Middle frontal gyrus (tissue), 1 donor: ENCODE measurements around the gene LEP.
"Not testable (repeated sequence)": the region's sequence is repeated elsewhere in the genome, so short reads cannot be mapped to it uniquely, and the experiment has no call there.

Experiments used
- DNase-seq: peaks from one replicate; pipeline ENCODE4 v3.0.0-alpha.2; 2015; ENCODE audit warnings: low spot score; ENCODE audit errors: extremely low spot score

LEP gene

DNA sequence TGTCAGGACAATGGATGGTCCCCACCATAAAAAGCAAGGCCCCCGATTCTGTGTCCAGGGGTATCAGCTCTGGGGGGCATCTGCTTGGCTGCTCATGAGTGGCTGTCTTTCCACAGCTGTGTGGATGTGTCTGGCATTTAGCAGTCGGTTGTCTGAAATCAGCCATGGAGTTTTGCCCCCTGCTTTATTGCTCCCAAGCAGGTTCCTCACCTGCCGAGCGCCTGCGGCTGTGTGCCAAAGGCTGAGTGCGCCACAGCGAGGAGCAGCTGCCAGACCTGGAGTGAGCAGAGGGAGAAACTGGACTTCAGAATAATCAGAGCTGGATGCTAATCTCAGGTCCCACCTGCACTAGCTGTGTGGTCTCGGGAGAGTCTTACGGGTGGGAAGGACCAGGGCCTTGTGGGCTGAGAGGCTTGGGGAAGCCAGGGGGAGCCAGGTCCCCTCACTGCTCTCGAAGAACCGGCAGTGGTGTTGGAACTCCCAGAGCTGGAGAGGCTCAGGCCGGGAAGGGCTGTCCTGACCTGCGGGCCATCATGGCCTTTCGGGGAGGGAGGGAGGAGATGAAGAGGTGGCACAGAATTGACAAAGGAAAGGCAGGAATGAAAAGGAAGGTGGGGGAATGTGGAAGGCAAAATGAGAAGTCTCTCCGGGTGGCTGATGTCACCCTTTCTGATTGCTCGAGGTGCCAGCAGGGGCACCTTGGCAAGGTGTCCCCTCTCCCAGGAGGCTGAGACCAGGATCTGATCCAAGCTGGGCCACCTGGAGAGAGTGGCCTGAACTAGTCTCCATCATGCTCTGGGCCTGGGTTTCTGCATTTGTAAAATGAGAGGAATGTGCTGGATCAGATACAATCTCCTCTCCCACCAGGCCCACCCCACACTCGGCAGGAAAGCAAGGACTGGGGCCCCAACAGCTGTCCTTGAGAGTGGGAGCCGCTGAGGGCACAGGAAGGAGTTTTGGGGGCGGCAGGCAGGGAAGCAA lies 30.2 kb upstream of the LEP start:
- DNase-seq: no peak

DNA sequence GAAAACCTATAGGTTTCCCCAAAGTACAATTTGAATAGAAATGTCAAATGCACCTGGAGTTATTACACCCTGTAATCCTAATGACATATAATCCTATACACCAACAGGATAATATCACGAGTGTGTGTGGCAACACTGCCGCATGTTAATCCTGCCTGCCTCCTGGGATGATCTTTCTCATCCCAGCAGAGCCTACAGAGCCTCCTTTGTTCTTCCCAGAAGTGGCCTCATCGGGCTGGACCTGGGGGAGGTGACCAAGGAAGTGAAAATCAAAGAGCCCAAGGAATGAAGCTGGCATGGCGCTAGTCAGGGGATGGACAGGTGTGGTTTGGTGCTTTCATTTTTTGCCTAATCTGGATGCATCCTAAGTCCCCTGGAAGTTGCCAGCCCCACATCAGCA lies 29.5 kb upstream of the LEP start:
- no peak for DNase-seq

DNA sequence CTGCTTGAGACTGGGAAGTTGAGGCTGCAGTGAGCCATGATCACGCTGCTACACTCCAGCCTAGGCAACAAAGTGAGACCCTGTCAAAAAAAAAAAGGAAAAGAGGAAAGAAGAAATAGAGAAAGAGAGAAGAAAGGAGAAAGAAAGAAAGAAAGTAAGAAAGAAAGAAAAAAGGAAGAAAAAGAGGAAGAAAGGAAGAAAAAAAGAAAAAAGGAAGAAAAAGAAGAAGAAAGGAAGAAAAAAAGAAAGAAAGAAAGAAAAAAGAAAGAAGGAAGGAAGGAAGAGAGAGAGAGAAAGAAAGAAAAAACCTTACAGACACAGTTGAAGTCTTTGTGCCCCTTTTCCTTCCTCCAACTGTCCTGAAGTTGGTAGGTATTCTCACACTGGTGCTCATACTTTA lies 26.6 kb upstream of the LEP start:
- DNase-seq: no peak

DNA sequence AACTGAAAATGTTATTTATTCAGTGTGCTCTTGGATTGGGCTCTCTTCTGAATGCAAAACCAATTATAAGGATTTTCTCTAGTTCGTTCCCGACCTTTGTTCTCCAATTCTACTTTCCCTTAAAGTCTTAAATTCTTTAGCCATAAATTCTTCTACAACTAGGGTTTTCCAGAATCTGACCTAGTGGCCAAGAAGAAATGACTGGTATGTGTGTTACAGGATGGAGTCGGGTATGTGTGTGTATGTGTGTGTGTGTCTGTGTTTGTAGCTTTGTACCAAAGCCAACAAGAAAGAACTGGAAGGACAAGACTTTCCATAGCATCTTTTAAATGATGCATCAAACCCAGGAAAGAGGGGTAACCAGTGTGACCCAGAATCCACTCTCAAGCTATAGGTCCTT lies 25.8 kb upstream of the LEP start:
- DNase-seq: no peak

DNA sequence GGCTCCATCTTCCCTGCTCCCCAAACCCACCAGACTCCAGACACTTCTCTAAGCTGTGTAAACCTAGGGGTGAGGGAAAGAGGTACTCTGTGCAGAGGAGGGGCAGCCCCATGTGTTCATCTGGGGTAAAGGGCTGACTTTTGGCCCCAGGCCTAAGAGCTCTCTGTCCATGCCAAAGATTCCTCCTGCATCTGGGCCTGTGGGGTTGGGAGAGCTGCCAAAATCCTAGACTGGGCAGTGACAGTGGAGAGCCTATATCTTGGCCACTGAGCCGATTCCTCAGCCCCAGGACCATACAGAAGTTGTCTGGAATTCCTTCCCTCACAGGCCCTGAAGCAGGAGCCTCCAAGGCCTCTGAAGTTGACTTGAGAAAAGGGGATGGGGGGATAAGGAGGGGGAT lies 25.3 kb upstream of the LEP start:
- DNase-seq: no peak

DNA sequence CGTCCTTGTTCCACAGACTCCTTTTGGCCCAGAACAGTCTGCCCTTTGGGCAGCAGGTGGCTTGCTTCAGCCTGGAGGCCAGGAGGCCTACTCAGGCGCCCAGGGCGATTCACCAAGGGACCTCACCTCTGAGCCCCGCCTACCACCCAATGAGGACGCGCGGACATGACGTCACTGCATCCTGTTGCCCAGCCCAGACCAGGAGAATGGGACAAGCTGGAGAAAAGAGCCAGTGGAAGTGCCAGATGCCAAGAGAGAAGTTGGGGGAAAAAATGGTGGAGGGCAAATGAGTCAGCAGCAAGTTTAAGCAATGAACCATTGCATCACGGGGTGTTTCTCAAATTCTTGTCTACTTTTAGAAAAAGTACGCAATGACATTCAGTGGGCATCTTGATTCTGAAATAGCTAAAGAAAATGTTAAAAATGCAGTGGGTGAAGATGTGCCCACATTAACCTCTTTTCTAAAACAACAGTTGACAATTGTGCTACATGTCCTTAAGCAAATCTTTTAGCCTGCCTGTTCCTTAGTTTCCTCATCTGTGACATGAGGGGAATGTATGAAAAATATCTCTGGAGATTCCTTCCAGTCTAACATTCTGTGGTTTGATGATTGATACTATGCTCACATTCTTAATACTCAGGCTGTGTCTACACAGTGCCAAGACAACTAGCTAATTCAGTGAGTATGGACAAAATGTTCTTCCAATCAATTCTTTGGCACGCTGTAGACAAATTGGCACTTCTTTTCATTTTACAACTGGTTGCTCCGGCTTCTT lies 23.9 kb upstream of the LEP start:
- no peak for DNase-seq

DNA sequence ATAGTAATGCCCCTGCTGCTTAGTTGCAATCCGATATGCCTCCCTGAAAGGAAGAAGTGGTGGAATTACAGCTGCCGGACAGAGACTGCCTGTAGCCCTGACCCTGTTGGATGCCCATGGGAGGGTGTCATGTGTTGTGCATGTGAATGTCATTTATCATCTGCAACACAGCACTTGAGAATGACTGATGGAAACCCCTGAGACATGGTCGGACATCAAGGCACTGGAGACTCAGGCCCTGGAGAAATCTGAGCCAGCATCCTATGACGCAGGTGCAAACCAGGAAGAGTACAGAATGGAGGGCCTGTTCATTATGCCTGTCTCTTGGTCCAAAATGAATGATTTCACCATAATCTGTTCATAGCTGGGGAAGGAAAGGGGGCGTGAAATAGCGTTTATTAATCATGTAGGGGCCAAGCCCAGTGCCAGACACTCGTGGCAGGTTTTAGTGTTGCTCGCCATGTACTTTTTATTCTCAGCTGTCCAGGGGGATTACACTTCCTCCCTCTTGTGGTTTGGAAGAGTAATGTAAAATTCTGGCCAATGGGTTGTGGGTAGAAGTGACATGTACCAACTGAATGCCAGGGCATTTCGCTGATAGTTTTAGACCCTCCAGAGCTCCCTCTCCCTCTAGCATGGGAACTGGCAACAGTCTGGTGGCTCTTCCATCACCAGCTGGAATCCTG lies 23.0 kb upstream of the LEP start:
- DNase-seq: no peak

DNA sequence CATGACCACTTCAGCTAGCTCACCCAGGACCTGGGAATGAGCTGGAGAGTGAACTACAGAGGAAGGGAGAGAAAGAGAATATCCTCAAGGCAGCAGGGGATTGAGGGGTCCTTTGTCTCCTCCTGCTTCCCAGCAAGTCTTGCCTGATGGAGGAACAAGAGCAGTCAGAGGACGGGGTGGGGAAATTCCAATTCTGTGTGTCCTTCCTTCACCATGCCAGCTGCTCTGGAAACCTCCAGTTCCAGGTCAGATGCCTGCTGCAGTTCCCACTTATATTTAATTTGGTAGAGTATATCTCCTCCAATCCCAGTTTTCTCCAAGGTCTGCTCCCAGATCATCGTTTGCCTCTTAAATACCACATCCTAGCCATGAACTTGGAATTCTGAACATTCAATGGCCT lies 21.4 kb upstream of the LEP start:
- no peak for DNase-seq

DNA sequence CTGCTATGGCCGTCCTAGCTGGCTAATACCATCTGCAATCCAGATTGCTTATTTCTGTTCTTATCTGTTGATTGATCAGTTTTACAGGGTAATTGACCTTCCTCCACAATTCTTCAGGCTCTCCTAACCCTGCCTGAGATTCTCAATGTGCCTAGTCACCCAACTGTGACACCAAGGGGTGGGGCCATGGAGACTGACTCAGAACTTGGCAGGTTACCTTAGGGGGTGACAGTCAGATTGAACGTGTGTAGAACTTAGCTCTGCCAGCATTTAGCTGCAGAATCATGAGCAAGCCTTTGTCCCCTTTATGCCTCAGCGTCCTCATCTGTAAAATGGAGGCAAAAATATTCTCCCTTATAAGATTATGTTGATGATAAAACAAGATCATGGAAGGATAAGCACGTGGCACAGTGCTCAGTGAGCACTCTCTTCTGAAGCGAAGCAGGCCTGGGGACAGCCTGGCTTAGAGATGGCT lies 19.1 kb upstream of the LEP start:
- no peak for DNase-seq

DNA sequence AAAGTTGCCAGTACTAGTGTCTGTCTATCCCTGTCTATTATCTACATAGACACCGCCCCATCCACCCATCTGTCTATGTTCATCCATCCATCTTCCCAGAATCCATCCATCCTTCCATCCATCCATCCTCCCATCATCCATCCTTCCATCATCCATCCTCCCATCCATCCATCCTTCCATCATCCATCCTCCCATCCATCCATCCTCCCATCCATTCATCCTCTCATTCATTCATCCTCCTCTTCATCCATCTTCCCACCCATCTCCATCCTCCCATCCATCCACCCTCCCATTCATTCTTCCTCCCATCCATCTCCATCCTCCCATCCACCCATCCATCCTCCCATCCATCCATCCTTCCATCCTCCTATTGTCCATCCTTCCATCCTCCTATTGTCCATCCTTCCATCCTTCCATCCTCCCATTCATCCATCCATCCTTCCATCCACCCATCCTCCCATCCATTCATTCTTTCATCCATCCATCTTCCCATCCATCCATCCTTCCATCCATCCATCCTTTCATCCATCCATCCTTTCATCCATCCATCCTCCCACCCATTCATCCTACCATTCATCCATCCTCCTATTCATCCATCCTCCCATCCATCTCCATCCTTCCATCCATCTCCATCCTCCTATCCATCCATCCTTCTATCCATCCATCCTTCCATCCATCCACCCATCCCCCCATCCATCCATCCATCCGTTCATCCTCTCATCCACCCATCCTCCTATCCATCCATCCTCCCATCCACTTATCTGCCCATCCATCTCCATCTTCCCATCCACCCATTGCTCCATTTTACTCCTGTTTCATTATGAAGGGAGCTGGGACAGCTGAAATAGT lies 14.7 kb upstream of the LEP start:
- DNase-seq: no peak

DNA sequence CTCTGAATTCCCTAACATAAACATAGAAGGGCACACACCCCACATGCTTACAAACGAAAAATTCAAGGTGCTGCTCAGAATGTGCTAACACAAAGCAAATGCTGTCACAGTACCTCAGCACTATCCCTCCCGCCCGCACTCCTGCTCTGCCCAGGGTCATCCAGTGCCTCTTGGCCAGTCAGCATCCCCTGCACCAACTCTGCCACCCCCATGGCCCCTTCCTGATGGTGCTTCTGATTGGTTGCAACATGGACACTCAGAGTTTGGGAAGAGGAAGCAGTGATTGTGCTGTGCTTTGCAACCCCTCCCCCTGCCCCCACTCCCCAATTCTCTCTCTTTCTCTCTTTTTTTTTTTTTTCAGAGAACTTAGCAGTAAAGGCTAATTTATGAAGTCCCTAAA lies 13.8 kb upstream of the LEP start:
- DNase-seq: no peak

DNA sequence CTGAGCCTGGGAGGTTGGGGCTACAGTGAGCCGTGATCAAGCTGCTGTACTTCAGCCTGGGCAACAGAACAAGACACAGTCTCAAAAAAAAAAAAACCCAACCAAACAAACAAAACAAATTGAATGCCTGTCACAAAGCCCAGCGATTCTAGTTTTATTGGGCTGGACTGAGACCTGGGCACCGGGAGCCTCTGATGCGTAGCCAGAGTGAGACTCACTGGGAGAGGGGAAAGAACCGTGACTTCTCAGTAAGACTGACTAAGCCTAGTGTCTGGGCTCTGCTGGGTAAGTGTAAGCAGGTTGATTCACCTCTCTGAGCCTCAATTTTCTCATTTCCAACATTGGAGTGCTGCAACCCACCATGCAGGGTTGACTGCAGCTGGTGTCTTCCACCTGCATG lies 10.1 kb upstream of the LEP start:
- no peak for DNase-seq

DNA sequence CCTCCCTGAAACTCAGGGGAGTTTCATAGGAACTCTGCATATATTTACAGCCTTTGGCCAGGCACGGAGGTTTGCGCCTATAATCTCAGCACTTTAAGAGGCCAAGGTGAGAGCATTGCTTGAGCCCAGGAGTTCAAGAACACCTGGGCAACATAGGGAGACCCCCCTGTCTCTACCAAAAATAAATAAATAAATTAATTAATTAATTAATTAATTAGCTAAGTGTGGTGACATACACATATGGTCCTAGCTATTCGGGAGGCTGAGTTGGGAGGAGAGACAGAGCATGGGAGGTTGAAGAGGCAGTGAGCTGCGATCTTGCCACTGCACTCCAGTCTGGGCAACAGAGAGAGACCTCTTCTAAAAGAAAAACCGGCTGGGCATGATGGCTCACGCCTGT lies 9.4 kb upstream of the LEP start:
- no peak for DNase-seq

DNA sequence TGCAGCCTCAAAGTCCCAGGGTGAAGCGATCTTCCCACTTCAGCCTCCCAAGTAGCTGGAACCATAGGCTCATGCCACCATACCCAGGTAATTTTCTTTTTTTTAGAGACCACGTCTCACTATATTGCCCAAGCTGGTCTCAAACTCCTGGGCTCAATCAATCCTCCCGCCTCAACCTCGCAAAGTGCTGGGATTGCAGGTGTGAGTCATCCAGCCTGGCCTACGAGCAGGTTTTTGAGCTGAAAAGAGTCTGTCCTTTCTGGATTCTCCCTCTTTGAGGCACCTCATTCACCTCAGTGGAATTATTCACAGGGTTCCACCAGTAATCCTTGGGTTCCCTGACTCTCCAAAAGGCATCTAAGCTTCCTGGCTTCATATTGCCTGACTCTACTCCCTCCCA lies 7.6 kb upstream of the LEP start:
- no peak for DNase-seq

DNA sequence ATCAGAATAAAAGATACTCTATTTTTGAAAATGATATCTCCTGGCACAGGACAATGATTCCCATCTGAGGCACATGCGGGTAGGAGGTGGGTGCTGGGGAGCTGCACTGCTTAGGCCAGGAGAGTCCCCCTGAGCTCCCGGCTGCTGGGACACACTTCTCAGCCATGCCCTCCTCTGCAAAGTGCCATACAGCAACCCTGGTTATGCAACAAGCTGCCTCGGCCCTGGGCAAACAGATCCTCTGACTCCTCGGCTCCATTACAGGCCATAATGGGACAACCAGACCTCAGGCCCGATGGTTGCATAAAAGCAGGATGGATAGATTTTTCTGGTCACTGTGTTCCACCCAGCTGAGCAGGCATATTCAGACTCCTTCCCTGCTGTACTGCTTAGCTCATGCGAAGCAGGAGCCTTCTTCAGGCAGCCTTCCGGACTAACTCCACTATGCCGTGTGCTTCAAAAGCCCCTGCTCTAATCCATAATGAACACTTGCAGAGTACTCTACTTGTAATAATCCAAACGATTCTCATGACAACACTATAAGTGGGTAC lies 6.5 kb upstream of the LEP start:
- no peak for DNase-seq

DNA sequence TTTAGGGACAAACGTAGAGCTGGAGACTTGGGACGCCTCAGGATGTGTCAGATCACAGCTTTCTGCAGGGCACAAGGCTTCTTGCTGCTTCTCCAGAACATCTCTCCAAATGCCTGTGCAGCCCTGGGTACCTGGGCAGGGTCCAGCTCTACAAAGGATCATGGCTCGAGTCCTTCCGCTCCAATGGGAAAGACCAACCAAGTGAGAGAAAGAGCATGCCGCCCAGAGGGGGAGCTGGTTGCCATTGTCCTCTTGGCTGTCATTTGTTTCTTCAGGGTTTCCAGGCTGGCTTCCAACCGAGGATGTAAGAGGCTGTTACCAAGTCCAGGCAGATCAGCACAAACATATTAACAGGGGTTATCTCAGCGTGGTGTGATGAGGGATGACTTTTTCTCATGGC lies 5.6 kb upstream of the LEP start:
- no peak for DNase-seq

DNA sequence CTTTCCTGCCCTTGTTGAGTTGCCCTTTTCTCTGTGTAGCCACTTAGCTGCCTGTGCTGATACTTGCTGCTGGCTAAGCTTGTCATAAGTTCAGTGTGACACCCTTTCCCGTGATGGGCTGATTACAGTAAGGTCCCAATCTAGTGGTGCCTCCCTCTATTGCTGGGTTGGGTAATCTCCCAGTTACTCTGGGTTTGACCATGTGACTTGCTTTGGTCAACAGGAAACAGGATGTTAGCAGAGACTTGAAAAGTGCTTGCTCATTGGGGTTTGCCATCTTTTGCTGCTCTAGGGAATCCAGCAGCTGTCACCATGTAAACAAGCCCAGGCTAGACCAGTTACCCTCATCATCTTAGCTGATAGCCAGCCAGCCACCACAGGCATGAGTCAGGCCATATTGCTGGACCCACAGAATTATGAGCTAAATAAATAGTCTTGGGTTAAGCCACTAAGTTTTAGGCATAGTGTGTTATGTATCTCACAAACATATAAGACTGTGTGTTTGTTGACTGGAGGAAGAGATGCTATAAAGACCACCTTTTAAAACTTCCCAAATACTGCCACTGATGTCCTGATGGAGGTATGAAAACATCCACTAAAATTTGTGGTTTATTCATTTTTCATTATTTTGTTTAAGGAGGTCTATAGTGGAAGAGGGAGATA lies 4.0 kb upstream of the LEP start:
- DNase-seq: no peak

DNA sequence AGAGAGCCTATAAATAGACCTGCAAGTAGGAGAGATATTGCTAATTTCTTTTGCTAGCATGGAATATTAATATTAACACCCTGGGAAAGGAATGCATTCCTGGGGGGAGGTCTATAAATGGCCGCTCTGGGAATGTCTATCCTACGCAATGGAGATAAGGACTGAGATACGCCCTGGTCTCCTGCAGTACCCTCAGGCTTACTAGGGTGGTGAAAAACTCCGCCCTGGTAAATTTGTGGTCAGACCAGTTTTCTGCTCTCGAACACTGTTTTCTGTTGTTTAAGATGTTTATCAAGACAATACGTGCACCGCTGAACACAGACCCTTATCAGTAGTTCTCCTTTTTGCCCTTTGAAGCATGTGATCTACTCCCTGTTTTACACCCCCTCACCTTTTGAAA lies 1.9 kb upstream of the LEP start:
- DNase-seq: not testable (repeated sequence)

DNA sequence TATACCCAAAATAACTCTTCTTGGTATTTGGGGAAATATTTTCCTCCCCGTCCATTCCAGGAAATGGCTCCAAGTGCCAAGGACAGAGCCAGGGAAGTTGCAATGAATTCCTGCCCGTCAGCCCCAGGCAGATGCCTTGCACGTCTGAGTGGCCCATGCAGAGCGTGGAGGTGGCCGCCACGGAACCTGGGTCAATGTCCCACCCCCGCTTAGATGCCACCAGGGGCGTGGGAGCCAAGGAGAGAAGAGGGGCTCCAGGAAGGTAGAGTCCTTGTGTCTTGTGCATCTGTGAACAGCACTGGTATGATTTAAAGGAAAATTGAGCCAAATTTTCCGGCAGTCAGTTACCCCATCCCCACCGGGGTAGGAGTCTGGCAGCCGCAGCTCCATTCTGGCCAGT lies 1.6 kb downstream of the LEP start:
- DNase-seq: no peak

DNA sequence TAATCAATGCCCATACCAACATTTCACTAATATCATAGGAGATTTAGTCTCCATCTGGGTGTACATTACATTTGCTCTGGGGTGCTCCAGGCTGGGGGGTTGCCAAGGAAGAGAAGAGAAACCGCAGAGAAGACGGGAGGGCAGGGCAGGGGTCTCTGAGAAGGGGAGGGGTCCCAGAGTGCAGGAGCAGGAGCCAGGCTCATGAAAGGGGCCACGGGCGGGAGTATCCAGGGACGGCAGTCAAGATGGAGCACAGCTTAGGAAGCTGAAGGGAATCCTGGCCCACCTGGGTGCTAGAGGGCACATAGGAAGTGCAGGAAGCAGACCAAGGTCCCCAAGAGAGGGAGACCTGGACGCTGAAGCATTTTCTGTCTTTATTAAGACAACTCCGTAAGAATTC lies 2.2 kb downstream of the LEP start:
- DNase-seq: no peak
